ENCODE measurements around the gene SLC39A12. TPM values are rescaled to one million over a fixed set of nuclear protein-coding genes. Genes with fewer than 3 reads are reported as not detected.

SLC39A12 gene
- total RNA-seq, 1 donor from 2014 or later, result not detected

GRCh38 chr10:18020523-18020922 is 68.8 kb downstream of the SLC39A12 start:
- intact Hi-C loops (cut with DNase I), result no loop called here
- no peak for ATAC-seq

GRCh38 chr10:18021725-18022480 is 70.2 kb downstream of the SLC39A12 start:
- intact Hi-C loops (cut with DNase I), result no loop called here
- ATAC-seq (no peak), DNase-seq (ENCODE audit: missing footprints) (no peak)

More at GRCh38 chr10:18020523-18020922, 68.8 kb downstream of the SLC39A12 start:
- no peak for DNase-seq (ENCODE audit: missing footprints)

- intact Hi-C loops (cut with DNase I), result no loop called here
- no peak for DNase-seq (ENCODE audit: missing footprints)
- no peak for ATAC-seq
Observed at GRCh38 chr10:18043148-18044006, 91.7 kb downstream of the SLC39A12 start.

GRCh38 chr10:18044976-18045720 is 93.4 kb downstream of the SLC39A12 start:
- intact Hi-C loops (cut with DNase I), result no loop called here
- no peak for DNase-seq (ENCODE audit: missing footprints)
- ATAC-seq, result no peak

- intact Hi-C loops (cut with DNase I), result no loop called here
- ATAC-seq (peak; percentile 42), DNase-seq (ENCODE audit: missing footprints) (no peak)
Observed at GRCh38 chr10:18056583-18056982, 104.9 kb downstream of the SLC39A12 start.

- ATAC-seq (peak; percentile 86), DNase-seq (ENCODE audit: missing footprints) (no peak)
- intact Hi-C loops (cut with DNase I), result no loop called here
Observed at GRCh38 chr10:18059826-18060559, 108.3 kb downstream of the SLC39A12 start.

GRCh38 chr10:18066947-18067346 is 115.2 kb downstream of the SLC39A12 start:
- ATAC-seq (no peak), DNase-seq (ENCODE audit: missing footprints) (no peak)
- intact Hi-C loops (cut with DNase I), result no loop called here

- intact Hi-C loops (cut with DNase I), result no loop called here
- ATAC-seq, result no peak
- DNase-seq (ENCODE audit: missing footprints), result no peak
Observed at GRCh38 chr10:18068401-18068800, 116.7 kb downstream of the SLC39A12 start.

- DNase-seq (ENCODE audit: missing footprints), result no peak
- intact Hi-C loops (cut with DNase I), result no loop called here
- ATAC-seq, result no peak
Observed at GRCh38 chr10:18071591-18071990, 119.9 kb downstream of the SLC39A12 start.

GRCh38 chr10:18073314-18073713 is 121.6 kb downstream of the SLC39A12 start:
- intact Hi-C loops (cut with DNase I), result no loop called here
- DNase-seq (ENCODE audit: missing footprints) (no peak), ATAC-seq (no peak)

- intact Hi-C loops (cut with DNase I), result no loop called here
- ATAC-seq (no peak), DNase-seq (ENCODE audit: missing footprints) (no peak)
Observed at GRCh38 chr10:18075881-18076280, 124.2 kb downstream of the SLC39A12 start.

GRCh38 chr10:18079665-18080295 is 128.1 kb downstream of the SLC39A12 start:
- intact Hi-C loops (cut with DNase I), result no loop called here
- DNase-seq (ENCODE audit: missing footprints) (no peak), ATAC-seq (peak; percentile 42)

- DNase-seq (ENCODE audit: missing footprints) (no peak), ATAC-seq (no peak)
- intact Hi-C loops (cut with DNase I), result no loop called here
Observed at GRCh38 chr10:18082381-18082780, 130.7 kb downstream of the SLC39A12 start.

- intact Hi-C loops (cut with DNase I), result no loop called here
- no peak for DNase-seq (ENCODE audit: missing footprints)
- no peak for ATAC-seq
Observed at GRCh38 chr10:18085855-18086254, 134.1 kb downstream of the SLC39A12 start.

GRCh38 chr10:18086746-18087145 is 135.0 kb downstream of the SLC39A12 start:
- intact Hi-C loops (cut with DNase I), result no loop called here
- no peak for DNase-seq (ENCODE audit: missing footprints)
- no peak for ATAC-seq

GRCh38 chr10:18087355-18087754 is 135.6 kb downstream of the SLC39A12 start:
- ATAC-seq (peak; percentile 37), DNase-seq (ENCODE audit: missing footprints) (no peak)
- intact Hi-C loops (cut with DNase I), result no loop called here
